Keratinocyte (primary cell): ENCODE measurements around the gene YTHDF1. TPM values are rescaled to one million over a fixed set of nuclear protein-coding genes. Genes with fewer than 3 reads are reported as not detected.

Experiments
- DNase-seq: peaks from one replicate; pipeline ENCODE4 v3.0.0-alpha.2; 2011; ENCODE audit warnings: low read depth, missing footprints, low spot score
- FAIRE-seq: peaks from 2 replicates; lab custom pipeline; 2011; peaks lifted over from hg19 to GRCh38; lab: Jason Lieb, UNC
- H2AFZ ChIP-seq: 2 replicates; pipeline ENCODE4 v1.6.0; 2012; ENCODE audit warnings: low read length, control low read depth, inconsistent platforms; ENCODE audit not compliant: control insufficient read depth
- H3K27ac ChIP-seq: 2 replicates; pipeline ENCODE4 v1.5.1; 2011; ENCODE audit warnings: low read length; ENCODE audit not compliant: control insufficient read depth, insufficient read depth
- H3K27me3 ChIP-seq: 3 replicates; pipeline ENCODE4 v1.6.0; 2011; ENCODE audit warnings: low read length; ENCODE audit not compliant: control insufficient read depth, insufficient read depth; ENCODE audit errors: extremely low read depth
- H3K36me3 ChIP-seq, 2 experiments: 2 replicates in 1 of 2; 3 replicates in 1 of 2; pipeline ENCODE4 v1.5.1; 2011; ENCODE audit warnings: low read length in 2 of 2, mild to moderate bottlenecking in 1 of 2; ENCODE audit not compliant: control insufficient read depth in 2 of 2, insufficient read depth in 2 of 2; ENCODE audit errors: extremely low read depth in 1 of 2
- H3K4me1 ChIP-seq: 3 replicates; pipeline ENCODE4 v1.5.1; 2011; ENCODE audit warnings: low read length; ENCODE audit not compliant: control insufficient read depth, insufficient read depth; ENCODE audit errors: extremely low read depth
- H3K4me2 ChIP-seq: 3 replicates; pipeline ENCODE4 v1.6.0; 2011; ENCODE audit warnings: low read depth, low read length; ENCODE audit not compliant: control insufficient read depth, insufficient read depth; ENCODE audit errors: extremely low read depth
- H3K4me3 ChIP-seq, 3 experiments: fragments of 200-600 bp in 1 of 3; sonication (generic) in 1 of 3; 2 replicates in 2 of 3; 3 replicates in 1 of 3; pipeline ENCODE4 v1.5.1; 2011 to 2016; ENCODE audit warnings: low read length in 3 of 3, mild to moderate bottlenecking in 3 of 3, control low read depth in 2 of 3, inconsistent platforms in 1 of 3, low read depth in 1 of 3, mixed read lengths in 1 of 3, mixed run types in 1 of 3, moderate library complexity in 1 of 3; ENCODE audit not compliant: control insufficient read depth in 2 of 3, insufficient read depth in 2 of 3; ENCODE audit errors: extremely low read depth in 1 of 3
- H3K79me2 ChIP-seq: 2 replicates; pipeline ENCODE4 v1.6.0; 2012; ENCODE audit warnings: low read length; ENCODE audit not compliant: control insufficient read depth, insufficient read depth
- H3K9ac ChIP-seq: 3 replicates; pipeline ENCODE4 v1.6.0; 2011; ENCODE audit warnings: low read length; ENCODE audit not compliant: control insufficient read depth, insufficient read depth; ENCODE audit errors: extremely low read depth
- H3K9me1 ChIP-seq: 3 replicates; pipeline ENCODE4 v1.6.0; 2011; ENCODE audit warnings: low read length; ENCODE audit not compliant: control insufficient read depth, insufficient read depth; ENCODE audit errors: extremely low read depth
- H3K9me3 ChIP-seq: 2 replicates; pipeline ENCODE4 v1.5.1; 2012; ENCODE audit warnings: low read depth, low read length; ENCODE audit not compliant: control insufficient read depth
- H4K20me1 ChIP-seq: 3 replicates; pipeline ENCODE4 v1.6.0; 2011; ENCODE audit warnings: low read length; ENCODE audit not compliant: control insufficient read depth, insufficient read depth; ENCODE audit errors: extremely low read depth
- CTCF ChIP-seq, 3 experiments: IDR thresholded peaks in 1 of 3; conservative IDR thresholded peaks in 1 of 3; optimal IDR thresholded peaks in 1 of 3; 2 replicates in 2 of 3; 3 replicates in 1 of 3; pipeline versions ENCODE3 to v1.5.1; 2011; ENCODE audit warnings: low read length in 3 of 3, mild to moderate bottlenecking in 3 of 3, moderate library complexity in 2 of 3, control low read depth in 1 of 3, inconsistent platforms in 1 of 3; ENCODE audit not compliant: insufficient read depth in 2 of 3; ENCODE audit errors: extremely low read depth in 1 of 3
- EZH2 ChIP-seq: IDR thresholded peaks from one replicate; pipeline ENCODE4 v1.6.1; 2012; ENCODE audit warnings: inconsistent platforms, mild to moderate bottlenecking, low read length, moderate library complexity
- dilution Hi-C: fragments of 300-500 bp; cut with MboI; formaldehyde crosslinking; loops from one replicate; pipeline ENCODE4 v1.7.0; 2020; ENCODE audit warnings: low sequenced_read_pairs; ENCODE audit not compliant: extremely low pct_ligation_motif_present
- polyA plus RNA-seq, 5 experiments: library from polyadenylated mRNA; depleted of rRNA in 3 of 5; stranded (reverse) in 3 of 5; stranded (forward) in 1 of 5; unstranded in 1 of 5; fragments of >200 nt; gene quantifications; 1 replicate in 1 of 5; 2 replicates in 3 of 5; 3 replicates in 1 of 5; pipeline versions ENCODE4 v1.2.1 to v1.2.3, GENCODE V29; 2011 to 2012; ENCODE audit warnings: missing spikeins in 2 of 5, low read depth in 1 of 5, low replicate concordance in 1 of 5

Gene YTHDF1
- polyA plus RNA-seq, 1 donor (not counting 4 experiments of a cell fraction or from before 2014, with no cell fraction given) = 26.4 TPM

- FAIRE-seq (no peak), DNase-seq (no peak)
- H3K27ac ChIP-seq = no peak overlapping the region
- no peaks in the 10 kb centered on the region for H3K36me3 ChIP-seq
- H2AFZ ChIP-seq = no peak overlapping the region
- no peaks in the 10 kb centered on the region for H3K9me3 ChIP-seq
- no peak overlapping the region for H3K4me2 ChIP-seq
- H3K9ac ChIP-seq = no peak overlapping the region
- no peaks in the 10 kb centered on the region for H3K4me1 ChIP-seq
- dilution Hi-C loops = loop anchor here (10.0 kb wide), 1 partner anchor 60 kb away; no protein-coding TSS in a partner anchor
- H3K9me1 ChIP-seq = no peaks in the 10 kb centered on the region
- no peaks in the 10 kb centered on the region for H4K20me1 ChIP-seq
- peaks cover 18% of the 10 kb centered on the region for H3K27me3 ChIP-seq
- no peaks in the 10 kb centered on the region for H3K79me2 ChIP-seq
- no peak overlapping the region for H3K4me3 ChIP-seq
- TF ChIP-seq EZH2 (no peak), CTCF (optimal IDR thresholded peaks at IDR 0.05 in 1 of 3, IDR thresholded peaks at IDR 0.05 in 1 of 3, conservative IDR thresholded peaks at IDR 0.05 in 1 of 3; ENCODE audit: extremely low read depth in 1 of 3, insufficient read depth in 2 of 3, low read length in 3 of 3) (peak in 1 of 3 experiments; percentile 39)
Measured at GRCh38 chr20:63224412-63225081, 8.6 kb upstream of the YTHDF1 start.

- FAIRE-seq = no peak
- Histone ChIP-seq H3K36me3 (no peaks in the 10 kb centered on the region), H3K9me1 (no peaks in the 10 kb centered on the region), H3K9me3 (no peaks in the 10 kb centered on the region), H3K27ac (no peak overlapping the region), H2AFZ (no peak overlapping the region), H3K4me3 (no peak overlapping the region), H3K79me2 (no peaks in the 10 kb centered on the region), H3K27me3 (peaks cover 13% of the 10 kb centered on the region), H3K4me2 (no peak overlapping the region), H3K4me1 (no peaks in the 10 kb centered on the region), H4K20me1 (no peaks in the 10 kb centered on the region), H3K9ac (no peak overlapping the region)
- TF ChIP-seq CTCF (optimal IDR thresholded peaks at IDR 0.05 in 1 of 3, IDR thresholded peaks at IDR 0.05 in 1 of 3, conservative IDR thresholded peaks at IDR 0.05 in 1 of 3; ENCODE audit: extremely low read depth in 1 of 3, insufficient read depth in 2 of 3, low read length in 3 of 3) = no peak
- TF ChIP-seq EZH2 = no peak
- dilution Hi-C loops = loop anchor here (10.0 kb wide), 1 partner anchor 61 kb away; no protein-coding TSS in a partner anchor
- DNase-seq = no peak
Measured at GRCh38 chr20:63223826-63224207, 7.9 kb upstream of the YTHDF1 start.
